ENCODE measurements around the gene SDK2. TPM values are rescaled to one million over a fixed set of nuclear protein-coding genes. Genes with fewer than 3 reads are reported as not detected.

SDK2 gene
- total RNA-seq, 6 experiments from 2014 or later, result 0.11 to 0.46 (median 0.25) TPM

- intact Hi-C loops (cut with DNase I), result no loop called here
- Histone ChIP-seq H3K4me3 (no peak overlapping the region), H3K36me3 (no peaks in the 10 kb centered on the region), H3K4me1 (no peaks in the 10 kb centered on the region), H3K27ac (no peak overlapping the region), H3K9me3 (no peaks in the 10 kb centered on the region), H3K27me3 (no peaks in the 10 kb centered on the region)
- WGBS (ENCODE audit: insufficient coverage, low coverage, low lambda C conversion rate, missing lambda C conversion rate), result 69% methylated on average over 12 of the region's 19 CpGs
- TF ChIP-seq POLR2A (IDR thresholded peaks at IDR 0.05), result no peak
- TF ChIP-seq, protein P1, sequence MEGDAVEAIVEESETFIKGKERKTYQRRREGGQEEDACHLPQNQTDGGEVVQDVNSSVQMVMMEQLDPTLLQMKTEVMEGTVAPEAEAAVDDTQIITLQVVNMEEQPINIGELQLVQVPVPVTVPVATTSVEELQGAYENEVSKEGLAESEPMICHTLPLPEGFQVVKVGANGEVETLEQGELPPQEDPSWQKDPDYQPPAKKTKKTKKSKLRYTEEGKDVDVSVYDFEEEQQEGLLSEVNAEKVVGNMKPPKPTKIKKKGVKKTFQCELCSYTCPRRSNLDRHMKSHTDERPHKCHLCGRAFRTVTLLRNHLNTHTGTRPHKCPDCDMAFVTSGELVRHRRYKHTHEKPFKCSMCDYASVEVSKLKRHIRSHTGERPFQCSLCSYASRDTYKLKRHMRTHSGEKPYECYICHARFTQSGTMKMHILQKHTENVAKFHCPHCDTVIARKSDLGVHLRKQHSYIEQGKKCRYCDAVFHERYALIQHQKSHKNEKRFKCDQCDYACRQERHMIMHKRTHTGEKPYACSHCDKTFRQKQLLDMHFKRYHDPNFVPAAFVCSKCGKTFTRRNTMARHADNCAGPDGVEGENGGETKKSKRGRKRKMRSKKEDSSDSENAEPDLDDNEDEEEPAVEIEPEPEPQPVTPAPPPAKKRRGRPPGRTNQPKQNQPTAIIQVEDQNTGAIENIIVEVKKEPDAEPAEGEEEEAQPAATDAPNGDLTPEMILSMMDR (IDR thresholded peaks at IDR 0.05), result no peak
- ATAC-seq (no peak), DNase-seq (peak in 1 of 3 donors; percentile 39)
Observed at GRCh38 chr17:73630965-73631595, 13.2 kb downstream of the SDK2 start.

GRCh38 chr17:73630531-73630930 is 13.7 kb downstream of the SDK2 start:
- DNase-seq, result peak in 1 of 3 donors; percentile 23

DNA sequence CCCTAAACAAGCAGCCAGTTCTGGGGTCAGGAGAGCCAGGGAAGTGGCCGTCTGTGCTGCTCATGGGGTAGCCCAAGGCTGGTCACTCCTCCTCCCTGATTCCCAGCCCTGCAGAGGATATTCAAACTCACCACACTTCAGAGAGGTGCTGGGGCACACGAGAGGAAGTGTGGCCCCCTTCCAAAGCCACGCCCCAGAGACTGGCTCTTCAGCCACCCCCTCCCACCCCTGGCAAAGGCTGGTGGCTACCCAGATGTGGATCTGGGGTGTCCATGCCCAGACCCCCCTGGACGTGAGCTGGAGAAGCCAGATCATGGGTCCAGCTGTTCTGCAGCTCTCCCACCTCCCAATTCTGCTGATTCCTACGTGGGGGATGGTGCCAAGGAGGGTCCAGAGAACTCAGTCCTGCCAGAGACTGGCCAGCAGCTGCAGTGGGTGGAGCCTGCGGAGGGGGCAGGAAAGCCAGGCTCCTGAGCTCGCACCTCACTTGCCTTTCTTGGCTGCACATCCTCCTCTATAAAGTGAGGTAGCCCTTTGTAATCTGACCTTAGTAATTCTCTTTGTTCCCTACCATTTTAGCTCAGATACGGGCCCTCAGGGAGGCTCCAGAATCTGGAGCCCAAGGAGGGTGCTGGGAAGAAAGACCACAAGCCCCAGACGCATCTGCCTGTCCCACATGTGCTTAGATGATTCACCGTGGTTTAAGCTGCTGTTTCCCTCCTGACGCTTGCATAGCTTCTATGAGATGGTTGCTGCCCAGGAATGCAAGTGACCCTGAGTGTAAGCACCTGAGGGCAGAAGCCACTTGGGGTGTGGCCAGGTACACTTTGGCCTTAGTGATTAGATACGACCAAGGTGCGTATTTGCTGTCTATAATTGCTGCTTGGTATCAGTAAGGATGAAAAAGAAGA is 15.3 kb downstream of the SDK2 start:
- ATAC-seq (no peak), DNase-seq (peak in 1 of 3 donors; percentile 27)
- Histone ChIP-seq H3K36me3 (no peaks in the 10 kb centered on the region), H3K9me3 (no peaks in the 10 kb centered on the region), H3K27ac (no peak overlapping the region), H3K27me3 (no peaks in the 10 kb centered on the region), H3K4me1 (no peaks in the 10 kb centered on the region), H3K4me3 (no peak overlapping the region)
- intact Hi-C loops (cut with DNase I), result no loop called here
- WGBS (ENCODE audit: insufficient coverage, low coverage, low lambda C conversion rate, missing lambda C conversion rate), result 42% methylated on average over 9 of the region's 13 CpGs
- TF ChIP-seq, protein P1 (IDR thresholded peaks at IDR 0.05), result no peak
- no peak for TF ChIP-seq POLR2A (IDR thresholded peaks at IDR 0.05)

More at GRCh38 chr17:73630531-73630930, 13.7 kb downstream of the SDK2 start:
- Histone ChIP-seq H3K9me3 (no peaks in the 10 kb centered on the region), H3K36me3 (no peaks in the 10 kb centered on the region), H3K4me1 (no peaks in the 10 kb centered on the region), H3K4me3 (no peak overlapping the region), H3K27ac (no peak overlapping the region), H3K27me3 (no peaks in the 10 kb centered on the region)
- no peak for ATAC-seq
- 80% methylated on average over 1 of the region's 6 CpGs for WGBS (ENCODE audit: insufficient coverage, low coverage, low lambda C conversion rate, missing lambda C conversion rate)
- TF ChIP-seq, protein P1 (IDR thresholded peaks at IDR 0.05), result no peak
- TF ChIP-seq POLR2A (IDR thresholded peaks at IDR 0.05), result no peak
- intact Hi-C loops (cut with DNase I), result no loop called here

- Histone ChIP-seq H3K36me3 (no peaks in the 10 kb centered on the region), H3K4me1 (no peaks in the 10 kb centered on the region), H3K27me3 (no peaks in the 10 kb centered on the region), H3K4me3 (no peak overlapping the region), H3K9me3 (no peaks in the 10 kb centered on the region), H3K27ac (no peak overlapping the region)
- DNase-seq, result no peak
- intact Hi-C loops (cut with DNase I), result no loop called here
- no peak for TF ChIP-seq POLR2A (IDR thresholded peaks at IDR 0.05)
- TF ChIP-seq, protein P1 (IDR thresholded peaks at IDR 0.05), result no peak
- no peak for ATAC-seq
- 86% methylated on average over 4 of the region's 12 CpGs for WGBS (ENCODE audit: insufficient coverage, low coverage, low lambda C conversion rate, missing lambda C conversion rate)
Observed at GRCh38 chr17:73625991-73626673, 18.1 kb downstream of the SDK2 start.

Measured in right lobe of liver (tissue), 6 donors.